Measurements from ENCODE around the gene PEAK1. TPM values are rescaled to one million over a fixed set of nuclear protein-coding genes. Genes with fewer than 3 reads are reported as not detected.

The PEAK1 gene
- total RNA-seq, 2 experiments from 2014 or later = 20.8 to 23.6 TPM

- Mint-ChIP-seq H3K4me3 (no peak overlapping the region), H3K9me3 (no peaks in the 10 kb centered on the region), H3K36me3 (ENCODE audit: low read depth) (no peaks in the 10 kb centered on the region), H3K27ac (no peak overlapping the region), H3K4me1 (peaks cover 5% of the 10 kb centered on the region), H3K27me3 (no peaks in the 10 kb centered on the region)
- no peak for DNase-seq
- CTCF ChIA-PET = no interaction called here
- POLR2A ChIA-PET = no interaction called here
These were observed 63.6 kb downstream of the PEAK1 start for GRCh38 chr15:77356305-77356704.

- H3K9me3 Mint-ChIP-seq = no peaks in the 10 kb centered on the region
- no peaks in the 10 kb centered on the region for H3K36me3 Mint-ChIP-seq (ENCODE audit: low read depth)
- H3K4me1 Mint-ChIP-seq = peaks cover 5% of the 10 kb centered on the region
- DNase-seq = no peak
- H3K27ac Mint-ChIP-seq = no peak overlapping the region
- POLR2A ChIA-PET = no interaction called here
- CTCF ChIA-PET = no interaction called here
- no peak overlapping the region for H3K4me3 Mint-ChIP-seq
- no peaks in the 10 kb centered on the region for H3K27me3 Mint-ChIP-seq
These were observed 64.6 kb downstream of the PEAK1 start for GRCh38 chr15:77355321-77355720.

DNA sequence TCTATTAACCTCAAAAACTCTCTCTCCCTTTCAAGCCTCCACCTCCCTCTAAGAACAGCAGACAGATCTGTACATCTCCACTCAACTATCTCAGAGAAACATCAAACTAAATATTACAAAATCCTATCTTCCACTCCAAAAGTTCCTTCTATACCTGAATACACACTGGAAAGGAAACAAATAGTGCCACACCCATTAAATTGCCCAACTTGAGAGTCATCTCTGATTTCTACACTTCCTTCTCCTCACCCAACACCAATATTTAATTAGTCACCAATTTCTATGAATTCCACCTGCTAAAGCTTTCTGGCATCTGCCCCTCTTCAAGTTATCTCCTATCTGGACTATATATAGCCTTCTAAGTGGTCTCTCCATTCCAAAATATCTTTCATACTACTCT, 65.8 kb downstream of the PEAK1 start:
- POLR2A ChIA-PET = no interaction called here
- H3K27me3 Mint-ChIP-seq = no peaks in the 10 kb centered on the region
- no peaks in the 10 kb centered on the region for H3K36me3 Mint-ChIP-seq (ENCODE audit: low read depth)
- CTCF ChIA-PET = no interaction called here
- no peak for DNase-seq
- H3K4me3 Mint-ChIP-seq = no peak overlapping the region
- H3K27ac Mint-ChIP-seq = no peak overlapping the region
- H3K9me3 Mint-ChIP-seq = no peaks in the 10 kb centered on the region
- H3K4me1 Mint-ChIP-seq = peaks cover 5% of the 10 kb centered on the region

DNA sequence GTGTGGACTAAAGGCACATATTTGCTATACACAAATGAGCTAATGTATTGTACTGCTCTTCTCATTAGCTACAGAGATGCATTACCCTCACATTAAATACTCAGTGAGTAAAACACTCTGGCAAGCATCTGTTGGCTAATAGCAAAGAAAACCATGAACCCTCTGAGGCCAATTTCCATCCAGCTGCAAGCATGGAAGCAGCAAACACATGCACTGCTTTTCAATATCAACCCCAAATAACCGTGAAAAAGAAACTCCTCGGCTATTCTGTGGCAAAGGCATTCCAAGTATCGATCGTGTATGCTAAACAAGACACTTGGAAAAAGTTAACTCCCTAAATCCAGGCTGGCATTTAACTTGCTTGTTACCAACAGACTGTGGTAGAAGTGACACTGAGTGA, 67.0 kb downstream of the PEAK1 start:
- H3K4me1 Mint-ChIP-seq = peaks cover 5% of the 10 kb centered on the region
- ChIA-PET POLR2A (no interaction called here), CTCF (no interaction called here)
- H3K36me3 Mint-ChIP-seq (ENCODE audit: low read depth) = no peaks in the 10 kb centered on the region
- no peaks in the 10 kb centered on the region for H3K9me3 Mint-ChIP-seq
- H3K4me3 Mint-ChIP-seq = no peak overlapping the region
- no peak for DNase-seq
- no peak overlapping the region for H3K27ac Mint-ChIP-seq
- no peaks in the 10 kb centered on the region for H3K27me3 Mint-ChIP-seq

GRCh38 chr15:77350792-77351191, 69.1 kb downstream of the PEAK1 start:
- no peaks in the 10 kb centered on the region for H3K9me3 Mint-ChIP-seq

DNA sequence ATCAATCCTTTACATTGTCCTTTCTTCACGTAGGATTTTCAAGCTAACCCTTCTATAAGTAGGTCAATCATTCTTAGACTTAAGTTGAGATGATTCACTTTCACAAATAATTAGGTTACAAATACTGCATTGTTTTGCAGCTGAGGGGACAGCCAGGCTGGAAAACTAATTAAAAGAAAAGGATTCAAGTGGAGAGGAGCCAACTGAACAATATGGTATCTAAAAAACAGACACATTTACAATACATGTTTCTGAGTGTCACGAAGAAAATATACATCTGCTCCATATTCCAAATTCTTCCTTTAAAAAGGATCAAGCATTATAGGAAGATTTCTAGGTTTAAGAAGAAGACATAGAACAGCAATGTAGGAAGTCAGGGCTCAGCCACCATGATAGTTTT, 70.2 kb downstream of the PEAK1 start:
- H3K4me3 Mint-ChIP-seq = no peak overlapping the region
- no peak overlapping the region for H3K27ac Mint-ChIP-seq
- peaks cover 4% of the 10 kb centered on the region for H3K36me3 Mint-ChIP-seq (ENCODE audit: low read depth)
- no peak for DNase-seq
- H3K9me3 Mint-ChIP-seq = no peaks in the 10 kb centered on the region
- H3K27me3 Mint-ChIP-seq = no peaks in the 10 kb centered on the region
- CTCF ChIA-PET = interaction anchor here (0.7 kb wide), 1 partner anchor 10 kb away, joined by 4 read pairs; no protein-coding TSS in a partner anchor
- peaks cover 9% of the 10 kb centered on the region for H3K4me1 Mint-ChIP-seq
- POLR2A ChIA-PET = no interaction called here

More at GRCh38 chr15:77350792-77351191, 69.1 kb downstream of the PEAK1 start:
- Mint-ChIP-seq H3K36me3 (ENCODE audit: low read depth) (no peaks in the 10 kb centered on the region), H3K4me1 (peaks cover 9% of the 10 kb centered on the region), H3K27me3 (no peaks in the 10 kb centered on the region), H3K4me3 (no peak overlapping the region), H3K27ac (no peak overlapping the region)
- ChIA-PET CTCF (no interaction called here), POLR2A (no interaction called here)
- DNase-seq = no peak

GRCh38 chr15:77348511-77348910, 71.4 kb downstream of the PEAK1 start:
- Mint-ChIP-seq H3K27me3 (no peaks in the 10 kb centered on the region), H3K27ac (no peak overlapping the region), H3K4me3 (no peak overlapping the region), H3K9me3 (no peaks in the 10 kb centered on the region), H3K36me3 (ENCODE audit: low read depth) (peaks cover 5% of the 10 kb centered on the region), H3K4me1 (peaks cover 4% of the 10 kb centered on the region)
- DNase-seq = no peak
- POLR2A ChIA-PET = no interaction called here
- CTCF ChIA-PET = no interaction called here

DNA sequence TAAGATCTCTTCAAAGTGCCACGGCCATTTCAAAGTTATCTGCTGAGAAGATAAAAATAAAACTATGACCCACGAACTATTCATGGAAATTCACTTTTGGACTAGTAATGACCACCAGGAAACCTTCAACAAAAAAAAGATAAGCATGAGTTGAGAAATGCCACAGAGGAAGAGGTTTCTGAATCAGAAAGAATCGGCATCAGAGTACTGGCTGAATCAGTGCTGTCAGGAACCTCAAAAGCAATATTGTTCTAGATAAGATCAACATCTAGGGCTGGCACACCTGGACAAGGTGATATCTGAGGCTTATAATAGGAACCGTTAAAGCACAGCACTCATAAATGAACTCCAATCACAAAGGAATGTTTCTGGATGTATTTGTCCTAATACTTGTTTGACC, 72.7 kb downstream of the PEAK1 start:
- ChIA-PET CTCF (no interaction called here), POLR2A (no interaction called here)
- H3K9me3 Mint-ChIP-seq = peaks cover under 1% of the 10 kb centered on the region
- peaks cover 4% of the 10 kb centered on the region for H3K4me1 Mint-ChIP-seq
- H3K36me3 Mint-ChIP-seq (ENCODE audit: low read depth) = peaks cover 5% of the 10 kb centered on the region
- no peaks in the 10 kb centered on the region for H3K27me3 Mint-ChIP-seq
- no peak for DNase-seq
- no peak overlapping the region for H3K27ac Mint-ChIP-seq
- no peak overlapping the region for H3K4me3 Mint-ChIP-seq

DNA sequence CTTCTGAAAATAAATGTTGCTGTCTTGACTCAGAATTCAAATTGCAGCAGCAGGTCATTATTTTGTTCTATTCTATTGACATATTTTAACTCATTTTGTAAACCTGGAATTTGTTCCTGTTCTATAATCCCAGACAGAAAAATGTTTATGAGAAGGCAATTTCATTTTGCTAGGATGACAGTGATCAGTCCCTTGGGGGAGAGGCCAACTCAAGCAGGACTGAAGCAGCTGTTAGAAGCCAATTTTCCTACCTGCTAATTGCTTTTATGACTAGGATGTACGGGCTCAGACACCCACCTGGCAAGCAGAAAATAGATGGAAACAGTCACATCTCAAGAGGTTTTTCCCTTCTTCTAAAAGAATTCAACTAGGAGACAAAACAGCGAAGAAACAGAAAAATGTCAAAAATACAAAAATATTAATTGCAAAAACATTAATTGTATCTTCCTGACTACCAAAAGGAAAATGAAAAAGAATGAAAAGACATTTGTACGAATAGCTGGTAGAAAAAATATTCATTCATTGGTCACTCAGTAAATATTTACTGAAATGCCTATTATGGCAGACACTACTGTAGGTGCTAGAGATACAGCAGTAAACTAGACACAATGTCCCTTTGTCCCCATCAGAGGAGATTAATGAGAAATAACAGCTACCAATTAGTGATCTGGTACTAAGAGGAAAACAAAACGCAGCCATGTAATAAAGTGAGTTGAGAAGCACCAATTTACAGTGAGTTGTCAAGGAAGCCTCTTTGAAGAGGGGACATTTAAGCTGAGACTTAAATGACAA, 73.5 kb downstream of the PEAK1 start:
- Mint-ChIP-seq H3K36me3 (ENCODE audit: low read depth) (peaks cover 8% of the 10 kb centered on the region), H3K27ac (no peak overlapping the region), H3K9me3 (peaks cover 5% of the 10 kb centered on the region), H3K4me1 (peaks cover 4% of the 10 kb centered on the region), H3K4me3 (no peak overlapping the region), H3K27me3 (no peaks in the 10 kb centered on the region)
- CTCF ChIA-PET = no interaction called here
- DNase-seq = no peak
- POLR2A ChIA-PET = no interaction called here

GRCh38 chr15:77342807-77343206, 77.1 kb downstream of the PEAK1 start:
- peaks cover 4% of the 10 kb centered on the region for H3K4me1 Mint-ChIP-seq
- H3K27ac Mint-ChIP-seq = no peak overlapping the region
- peaks cover 5% of the 10 kb centered on the region for H3K9me3 Mint-ChIP-seq
- DNase-seq = no peak
- H3K36me3 Mint-ChIP-seq (ENCODE audit: low read depth) = peaks cover 9% of the 10 kb centered on the region
- ChIA-PET CTCF (no interaction called here), POLR2A (no interaction called here)
- H3K27me3 Mint-ChIP-seq = no peaks in the 10 kb centered on the region
- H3K4me3 Mint-ChIP-seq = no peak overlapping the region

- DNase-seq = no peak
- H3K36me3 Mint-ChIP-seq (ENCODE audit: low read depth) = peaks cover 9% of the 10 kb centered on the region
- ChIA-PET POLR2A (no interaction called here), CTCF (no interaction called here)
- H3K9me3 Mint-ChIP-seq = peaks cover 5% of the 10 kb centered on the region
- no peak overlapping the region for H3K27ac Mint-ChIP-seq
- no peak overlapping the region for H3K4me3 Mint-ChIP-seq
- no peaks in the 10 kb centered on the region for H3K4me1 Mint-ChIP-seq
- H3K27me3 Mint-ChIP-seq = no peaks in the 10 kb centered on the region
These were observed 79.7 kb downstream of the PEAK1 start for GRCh38 chr15:77340245-77340644.

GRCh38 chr15:77336006-77336405, 83.9 kb downstream of the PEAK1 start:
- no peak overlapping the region for H3K4me3 Mint-ChIP-seq
- H3K27ac Mint-ChIP-seq = no peak overlapping the region
- ChIA-PET POLR2A (no interaction called here), CTCF (no interaction called here)
- H3K9me3 Mint-ChIP-seq = no peaks in the 10 kb centered on the region
- no peak for DNase-seq
- peaks cover 4% of the 10 kb centered on the region for H3K27me3 Mint-ChIP-seq
- H3K4me1 Mint-ChIP-seq = no peaks in the 10 kb centered on the region
- no peaks in the 10 kb centered on the region for H3K36me3 Mint-ChIP-seq (ENCODE audit: low read depth)

DNA sequence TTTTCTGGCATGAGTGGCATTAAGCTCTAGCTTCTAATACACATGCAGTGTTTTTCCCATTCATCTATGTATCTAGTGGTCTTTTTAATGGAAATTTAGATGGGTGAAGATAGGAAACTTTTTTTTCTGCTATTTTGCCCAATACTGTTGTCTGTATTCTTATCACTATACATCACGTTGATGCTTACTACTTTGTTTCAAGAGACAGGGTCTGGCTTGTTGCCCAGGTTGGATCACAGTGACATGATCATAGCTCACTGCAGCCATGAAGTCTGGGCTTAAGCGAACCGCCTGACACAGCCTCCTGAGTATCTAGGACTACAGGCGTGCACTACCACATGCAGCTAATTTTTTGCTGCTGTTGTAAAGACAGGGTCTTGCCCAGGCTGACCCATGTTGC, 84.6 kb downstream of the PEAK1 start:
- ChIA-PET CTCF (no interaction called here), POLR2A (no interaction called here)
- Mint-ChIP-seq H3K4me3 (no peak overlapping the region), H3K9me3 (no peaks in the 10 kb centered on the region), H3K27ac (no peak overlapping the region), H3K4me1 (no peaks in the 10 kb centered on the region), H3K36me3 (ENCODE audit: low read depth) (no peaks in the 10 kb centered on the region), H3K27me3 (peaks cover 4% of the 10 kb centered on the region)
- DNase-seq = no peak

GRCh38 chr15:77333166-77333565, 86.7 kb downstream of the PEAK1 start:
- ChIA-PET CTCF (no interaction called here), POLR2A (no interaction called here)
- Mint-ChIP-seq H3K4me1 (no peaks in the 10 kb centered on the region), H3K36me3 (ENCODE audit: low read depth) (no peaks in the 10 kb centered on the region), H3K4me3 (no peak overlapping the region), H3K9me3 (no peaks in the 10 kb centered on the region), H3K27me3 (peaks cover 4% of the 10 kb centered on the region), H3K27ac (no peak overlapping the region)
- DNase-seq = no peak
